B cell (primary cell): Measurements from ENCODE around the gene RAPGEF1. TPM values are rescaled to one million over a fixed set of nuclear protein-coding genes. Genes with fewer than 3 reads are reported as not detected.

Experiments used
- ATAC-seq: fragments of 200-7000 bp; cut with Tn5 transposase; one replicate; pipeline ENCODE4 v1.10.0; 2021; ENCODE audit warnings: low read depth, mild to moderate bottlenecking, moderate number of reproducible peaks, moderate library complexity
- CTCF ChIA-PET: fragments of 350-600 bp; sonication (Branson Sonifier 250); formaldehyde crosslinking; loops from one replicate; lab custom pipeline; 2021; ENCODE audit warnings: antibody characterized with exemption, inconsistent platforms; lab: Charles Lee
- POLR2A ChIA-PET: fragments of 350-600 bp; sonication (Branson Sonifier 250); formaldehyde crosslinking; loops from one replicate; lab custom pipeline; 2021; ENCODE audit warnings: antibody characterized with exemption; lab: Charles Lee
- DNase-seq: peaks from one replicate; pipeline ENCODE4 v3.0.0; 2013
- H2AFZ ChIP-seq: 2 replicates; pipeline ENCODE4 v1.6.1; 2012; ENCODE audit warnings: mild to moderate bottlenecking, low read depth, low read length; ENCODE audit not compliant: insufficient read depth, poor library complexity, severe bottlenecking
- H3K27ac ChIP-seq, 2 donors: 1 replicate in 1 of 2; 2 replicates in 1 of 2; pipeline ENCODE4 v1.5.1; 2012 to 2013; ENCODE audit warnings: low read length in 2 of 2, mild to moderate bottlenecking in 2 of 2, moderate library complexity in 1 of 2
- H3K27me3 ChIP-seq, 4 experiments: fragments of 200-600 bp in 1 of 4; sonication (generic) in 1 of 4; replicated peaks in 1 of 4; 1 replicate in 2 of 4; 2 replicates in 2 of 4; pipeline versions ENCODE4 v1.6.1 to v1.7.0; 2013 to 2016; ENCODE audit warnings: low read length in 3 of 4, mild to moderate bottlenecking in 2 of 4, mixed read lengths in 1 of 4, moderate library complexity in 1 of 4; ENCODE audit not compliant: insufficient read depth in 4 of 4, control insufficient read depth in 3 of 4; ENCODE audit errors: control extremely low read depth in 1 of 4
- H3K36me3 ChIP-seq, 2 experiments: replicated peaks in 1 of 2; 1 replicate in 1 of 2; 2 replicates in 1 of 2; pipeline versions ENCODE4 v1.6.1 to v1.7.1; 2013; ENCODE audit warnings: low read length in 1 of 2; ENCODE audit not compliant: insufficient read depth in 2 of 2, control insufficient read depth in 1 of 2; ENCODE audit errors: control extremely low read depth in 1 of 2, extremely low read depth in 1 of 2
- H3K4me1 ChIP-seq, 2 donors: fragments of 200-600 bp in 1 of 2; sonication (generic) in 1 of 2; 1 replicate in 1 of 2; 2 replicates in 1 of 2; pipeline versions ENCODE4 v1.5.1 to v1.6.1; 2013 to 2017; ENCODE audit warnings: low read length in 2 of 2; ENCODE audit not compliant: control insufficient read depth in 2 of 2, insufficient read depth in 2 of 2
- H3K4me2 ChIP-seq: replicated peaks from 2 replicates; pipeline ENCODE3; 2012; ENCODE audit warnings: mild to moderate bottlenecking, low read depth, low read length; ENCODE audit not compliant: poor library complexity, severe bottlenecking
- H3K4me3 ChIP-seq, 5 experiments: fragments of 200-600 bp in 1 of 5; sonication (generic) in 1 of 5; 1 replicate in 3 of 5; 2 replicates in 2 of 5; pipeline versions ENCODE4 v1.5.1 to v1.7.0; 2011 to 2016; ENCODE audit warnings: low read length in 4 of 5, mild to moderate bottlenecking in 4 of 5, low read depth in 2 of 5, control low read depth in 1 of 5, moderate library complexity in 1 of 5; ENCODE audit not compliant: insufficient read depth in 1 of 5; ENCODE audit errors: control extremely low read depth in 1 of 5, extremely low read depth in 1 of 5
- H3K79me2 ChIP-seq: fragments of 200-600 bp; sonication (generic); one replicate; pipeline ENCODE4 v1.6.0; 2016; ENCODE audit warnings: low read length; ENCODE audit not compliant: control insufficient read depth, insufficient read depth
- H3K9ac ChIP-seq: fragments of 200-600 bp; sonication (generic); 2 replicates; pipeline ENCODE4 v1.6.1; 2017; ENCODE audit warnings: mild to moderate bottlenecking, low read length, moderate library complexity
- H3K9me3 ChIP-seq, 3 donors: one replicate each; pipeline versions ENCODE4 v1.6.1 to v1.7.1; 2013; ENCODE audit warnings: low read length in 2 of 3; ENCODE audit not compliant: control insufficient read depth in 2 of 3, insufficient read depth in 1 of 3; ENCODE audit errors: control extremely low read depth in 1 of 3
- H4K20me1 ChIP-seq: 2 replicates; pipeline ENCODE4 v1.6.0; 2012; ENCODE audit warnings: mild to moderate bottlenecking, low read length; ENCODE audit not compliant: insufficient read depth, control insufficient read depth, poor library complexity, severe bottlenecking
- H3K27ac Mint-ChIP-seq: one replicate; pipeline ENCODE4 v1.8.0; 2021; ENCODE audit warnings: mixed read lengths
- H3K27me3 Mint-ChIP-seq: one replicate; pipeline ENCODE4 v1.8.0; 2021; ENCODE audit warnings: mixed read lengths
- H3K4me1 Mint-ChIP-seq: one replicate; pipeline ENCODE4 v1.8.0; 2021; ENCODE audit warnings: mixed read lengths
- H3K4me3 Mint-ChIP-seq: one replicate; pipeline ENCODE4 v1.8.0; 2021; ENCODE audit warnings: mixed read lengths
- H3K9me3 Mint-ChIP-seq: one replicate; pipeline ENCODE4 v1.8.0; 2022; ENCODE audit warnings: mixed read lengths; ENCODE audit not compliant: insufficient read depth
- CTCF ChIP-seq: fragments of 200-600 bp; IDR thresholded peaks from one replicate; pipeline ENCODE4 v1.8.0; 2022; ENCODE audit warnings: antibody characterized with exemption, mild to moderate bottlenecking
- EZH2 ChIP-seq: IDR thresholded peaks from 2 replicates; pipeline ENCODE4 v1.6.1; 2012; ENCODE audit warnings: borderline replicate concordance, low read depth, mild to moderate bottlenecking, moderate library complexity, low read length; ENCODE audit not compliant: insufficient read depth, poor library complexity, severe bottlenecking
- whole genome bisulfite sequencing: methylation state at CpG from one replicate; pipeline ENCODE4 v1.1.5; 2013; ENCODE audit warnings: missing lambda C conversion rate; ENCODE audit not compliant: insufficient coverage; 5-methylcytosine and 5-hydroxymethylcytosine counted together
- intact Hi-C: fragments of 100-400 bp; cut with micrococcal nuclease; formaldehyde crosslinking; loops from one replicate; pipeline ENCODE4 v1.10.0; 2022
- polyA plus RNA-seq: library from polyadenylated mRNA; depleted of rRNA; stranded (reverse); fragments of >200 nt; gene quantifications from 2 replicates; pipeline ENCODE4 v1.2.3, GENCODE V29; 2012
- total RNA-seq, 2 donors: library from RNA; stranded (reverse); fragments of 120-200 nt in 1 of 2; gene quantifications; 1 replicate in 1 of 2; 2 replicates in 1 of 2; pipeline versions ENCODE4 v1.2.3 to v1.2.4, GENCODE V29; 2013 to 2022

The RAPGEF1 gene
- total and polyA plus RNA-seq, 2 donors (not counting 1 experiment from before 2014, with no cell fraction given) = 134 to 447 TPM

- H3K4me3 Mint-ChIP-seq = no peak overlapping the region
- no peak for DNase-seq
- H2AFZ ChIP-seq = no peak overlapping the region
- no peak overlapping the region for H3K4me3 ChIP-seq
- H3K27me3 Mint-ChIP-seq = peaks cover 36% of the 10 kb centered on the region
- no peak overlapping the region for H3K27ac ChIP-seq
- POLR2A ChIA-PET = no interaction called here
- no peak for ATAC-seq
- H3K9ac ChIP-seq = no peak overlapping the region
- H3K4me1 Mint-ChIP-seq = no peaks in the 10 kb centered on the region
- intact Hi-C loops = no loop called here
- H3K36me3 ChIP-seq = no peaks in the 10 kb centered on the region
- no peaks in the 10 kb centered on the region for H3K79me2 ChIP-seq
- no peak for TF ChIP-seq CTCF
- no peak for TF ChIP-seq EZH2
- H3K4me2 ChIP-seq = no peak overlapping the region
- H3K27me3 ChIP-seq = peaks cover 0 to 21% (median 10%) of the 10 kb centered on the region in 4 experiments
- CTCF ChIA-PET = interaction anchor here (0.9 kb wide), 1 partner anchor 183 kb away, joined by 3 read pairs; no protein-coding TSS in a partner anchor
- no peaks in the 10 kb centered on the region for H3K9me3 Mint-ChIP-seq
- no peaks in the 10 kb centered on the region for H4K20me1 ChIP-seq
- no peaks in the 10 kb centered on the region for H3K4me1 ChIP-seq
- peaks cover 0 to 23% (median 2%) of the 10 kb centered on the region in 3 donors for H3K9me3 ChIP-seq
- WGBS = 91% methylated on average over 10 of the region's 15 CpGs
- H3K27ac Mint-ChIP-seq = no peak overlapping the region
These were observed 183.8 kb downstream of the RAPGEF1 start for GRCh38 chr9:131555841-131556673.

DNA sequence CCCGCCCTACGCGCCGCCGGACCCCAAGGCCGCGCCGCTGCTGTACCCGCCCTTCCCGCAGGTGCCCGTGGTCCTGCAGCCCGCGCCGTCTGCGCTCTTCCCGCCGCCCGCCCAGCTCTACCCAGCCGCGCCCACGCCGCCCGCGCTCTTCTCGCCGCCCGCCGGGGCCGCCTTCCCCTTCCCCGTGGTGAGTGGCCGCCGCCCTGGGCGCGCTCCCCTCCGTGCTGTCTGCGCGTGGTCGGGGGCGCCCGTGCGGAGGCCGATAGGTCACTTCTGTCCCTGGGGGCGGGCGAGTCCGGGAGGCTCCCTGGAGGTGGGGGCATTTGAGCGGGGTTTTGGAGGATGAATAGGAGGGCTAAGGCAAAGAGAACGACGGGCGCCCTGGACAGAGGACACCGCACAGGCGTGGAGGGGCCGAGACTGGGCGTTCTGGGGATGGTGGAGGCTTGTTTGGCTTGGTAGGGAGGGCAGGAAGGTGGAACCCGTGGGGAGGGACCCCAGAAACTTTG lies 185.0 kb downstream of the RAPGEF1 start:
- DNase-seq (no peak), ATAC-seq (no peak)
- Histone ChIP-seq H3K4me3 (no peak overlapping the region), H3K9me3 (peaks cover 0 to 20% (median 2%) of the 10 kb centered on the region in 3 donors), H3K79me2 (no peaks in the 10 kb centered on the region), H3K4me2 (no peak overlapping the region), H2AFZ (no peak overlapping the region), H3K4me1 (no peaks in the 10 kb centered on the region), H4K20me1 (no peaks in the 10 kb centered on the region), H3K27ac (no peak overlapping the region), H3K36me3 (no peaks in the 10 kb centered on the region), H3K9ac (no peak overlapping the region), H3K27me3 (peaks cover 0 to 21% (median 10%) of the 10 kb centered on the region in 4 experiments)
- 27% methylated on average over 41 of the region's 54 CpGs for WGBS
- no peak for TF ChIP-seq CTCF
- no peak for TF ChIP-seq EZH2
- CTCF ChIA-PET = no interaction called here
- no peak overlapping the region for H3K27ac Mint-ChIP-seq
- POLR2A ChIA-PET = no interaction called here
- H3K4me3 Mint-ChIP-seq = no peak overlapping the region
- peaks cover 44% of the 10 kb centered on the region for H3K27me3 Mint-ChIP-seq
- H3K4me1 Mint-ChIP-seq = no peaks in the 10 kb centered on the region
- intact Hi-C loops = loop anchor here (1.0 kb wide), 1 partner anchor 9 kb away; no protein-coding TSS in a partner anchor
- H3K9me3 Mint-ChIP-seq = no peaks in the 10 kb centered on the region
